Adipose tissue (tissue), 3 donors: ENCODE results near the gene PRAMEF27. TPM values are rescaled to one million over a fixed set of nuclear protein-coding genes. Genes with fewer than 3 reads are reported as not detected.
"Not testable (repeated sequence)": the region's sequence is repeated elsewhere in the genome, so short reads cannot be mapped to it uniquely, and the experiment has no call there.

Source experiments
- H3K27ac ChIP-seq: one replicate; pipeline ENCODE4 v1.5.1; 2013; ENCODE audit warnings: low read depth, low read length
- WGBS, 3 donors: extraction: QIAGEN DNeasy Blood & Tissue Kit; methylation state at CpG; one replicate each; pipeline ENCODE4 v1.1.7; 2013; 5-methylcytosine and 5-hydroxymethylcytosine counted together
- polyA plus RNA-seq, 3 donors: library from polyadenylated mRNA; stranded (reverse); fragments of 200-250 nt; gene quantifications; one replicate each; pipeline ENCODE4 v1.2.3, GENCODE V29; 2013
- donor health status: healthy with polysubstance abuse.
- donor health status: Bipolar disorder and iron deficiency.
- donor health status: healthy.

Gene PRAMEF27
- not detected for polyA plus RNA-seq

DNA sequence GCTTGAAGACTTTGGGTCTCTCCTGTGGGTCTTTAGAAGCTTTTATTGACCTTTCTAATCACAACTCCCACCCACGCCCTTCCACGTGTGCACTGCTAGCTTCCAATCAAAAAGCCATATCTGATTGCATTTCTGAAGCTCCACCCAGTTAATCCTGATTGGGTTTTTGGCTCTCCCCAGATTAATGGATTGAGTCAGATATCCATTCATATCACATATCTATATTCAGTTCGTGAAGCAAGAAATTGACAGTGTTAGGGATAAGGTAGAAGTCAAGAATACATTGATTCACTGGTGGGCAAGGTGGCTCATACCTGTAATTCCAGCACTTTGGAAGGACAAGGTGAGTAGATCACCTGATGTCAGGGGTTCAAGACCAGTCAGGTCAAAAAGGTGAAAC, at the start of gene PRAMEF27:
PRAMEF27 (minus strand) TSS at position 101 of the 400 bp plus-strand sequence. CDS start 2,916 bp downstream, outside the sequence.
- 58 to 82% (median 64%) methylated on average over 3 of the region's 3 CpGs for WGBS, 3 donors
- not testable (repeated sequence) for H3K27ac ChIP-seq

DNA sequence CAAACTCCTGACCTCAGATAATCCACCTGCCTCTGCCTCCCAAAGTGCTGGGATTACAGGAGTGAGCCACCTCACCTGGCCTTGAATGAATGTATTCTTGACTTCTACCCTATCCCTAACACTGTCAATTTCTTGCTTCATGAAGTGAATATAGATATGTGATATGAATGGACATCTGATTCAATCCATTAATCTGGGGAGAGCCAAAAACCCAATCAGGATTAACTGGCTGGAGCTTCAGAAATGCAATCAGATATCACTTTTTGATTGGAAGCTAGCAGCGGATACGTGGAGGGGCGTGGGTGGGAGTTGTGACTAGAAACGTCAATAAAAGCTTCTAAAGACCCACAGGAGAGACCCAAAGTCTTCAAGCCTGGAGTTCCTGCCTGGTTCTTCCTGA, 14.1 kb upstream of the PRAMEF27 start, which contains the start of gene PRAMEF25:
PRAMEF25 (plus strand) TSS at position 301 of the 400 bp plus-strand sequence. CDS start 2,920 bp downstream, outside the sequence.
- WGBS, 3 donors, result no CpG with 5 or more reads among the region's 4 CpGs
- H3K27ac ChIP-seq, result not testable (repeated sequence)

DNA sequence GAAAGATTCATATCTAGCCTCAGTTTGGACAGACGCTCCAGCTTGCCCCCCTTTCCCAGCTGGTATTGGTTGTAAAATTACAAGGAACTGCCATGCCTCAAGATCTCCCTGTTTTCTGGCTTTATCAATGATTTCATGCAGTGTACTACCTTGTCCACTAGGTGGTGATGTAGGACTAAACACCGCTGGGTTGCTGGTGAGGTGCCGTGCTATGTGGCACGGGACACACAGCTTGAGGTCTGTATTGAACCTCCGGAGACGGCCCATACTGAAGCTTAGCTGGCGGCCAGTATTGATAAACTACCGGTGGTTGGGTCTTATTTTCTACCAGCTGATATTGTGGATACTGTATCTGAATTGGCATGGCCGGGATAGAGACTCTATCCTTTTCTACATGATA, 36.5 kb downstream of the PRAMEF27 start:
- H3K27ac ChIP-seq, result not testable (repeated sequence)
- 19 to 40% (median 24%) methylated on average over 1 to 6 of the region's 9 CpGs for WGBS, 3 donors

DNA sequence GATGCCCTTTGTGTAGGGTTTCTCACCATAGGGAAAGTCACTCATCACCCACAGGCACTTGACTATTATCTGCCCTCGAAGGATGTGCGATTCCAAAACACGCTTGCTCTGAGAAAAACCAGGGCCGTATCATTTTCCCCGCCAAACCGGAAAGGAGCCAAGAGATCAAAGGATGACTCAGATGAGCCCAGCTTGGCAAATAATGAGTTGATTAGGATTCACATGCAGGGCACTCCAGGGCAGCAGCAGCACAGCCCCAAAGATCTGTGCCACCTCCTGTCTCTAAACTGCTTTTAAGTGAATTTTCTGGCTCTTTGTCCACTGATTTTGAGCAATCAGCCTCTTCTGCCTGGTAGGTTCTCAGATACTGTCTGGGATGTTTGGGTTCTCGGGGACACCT, 44.4 kb downstream of the PRAMEF27 start:
- no CpG with 5 or more reads among the region's 7 CpGs for WGBS, 3 donors
- H3K27ac ChIP-seq, result not testable (repeated sequence)

DNA sequence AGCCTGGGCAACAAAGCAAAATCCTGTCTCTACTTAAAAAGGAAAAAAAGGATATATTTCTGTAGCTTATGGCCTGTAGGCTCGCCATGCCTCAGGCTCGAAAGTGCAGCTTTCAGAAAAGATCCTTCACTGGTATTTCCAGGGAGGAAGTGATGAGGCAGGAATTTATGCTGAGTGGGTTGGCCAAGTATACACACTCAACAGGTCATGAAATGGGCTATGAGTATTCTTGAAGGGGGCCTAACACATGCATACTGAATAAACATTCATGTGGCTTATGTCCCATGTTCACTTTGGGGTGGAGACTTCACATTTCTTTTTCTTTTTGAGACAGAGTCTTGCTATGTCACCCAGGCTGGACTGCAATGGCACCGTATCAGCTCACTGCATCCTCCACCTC, 47.0 kb downstream of the PRAMEF27 start:
- H3K27ac ChIP-seq, result not testable (repeated sequence)
- no CpG with 5 or more reads among the region's 3 CpGs for WGBS, 3 donors

DNA sequence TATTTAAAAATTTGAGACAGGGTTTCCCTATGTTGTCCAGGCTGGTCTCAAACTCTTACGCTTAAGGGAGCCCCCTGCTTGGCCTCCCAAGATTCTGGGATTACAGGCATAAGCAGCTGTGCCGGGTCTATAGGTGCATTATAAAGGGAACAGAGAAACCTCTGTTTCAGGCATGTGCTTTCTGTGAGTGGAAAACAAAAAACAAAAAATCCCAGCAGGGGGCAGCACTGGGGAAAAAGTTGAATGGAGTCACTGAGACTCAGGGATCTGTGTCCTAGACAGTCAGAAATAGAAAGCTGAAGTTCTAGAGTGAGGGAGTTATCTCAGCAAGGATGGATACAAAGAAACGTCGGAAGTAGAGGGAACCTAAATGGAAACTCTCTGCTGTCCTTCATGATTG, 50.6 kb downstream of the PRAMEF27 start:
- 42 to 69% (median 44%) methylated on average over 1 to 2 of the region's 4 CpGs for WGBS, 3 donors

More for the DNA sequence above, 50.6 kb downstream of the PRAMEF27 start:
- H3K27ac ChIP-seq, result not testable (repeated sequence)

Other genes with a start within 250 kb of the PRAMEF27 start
- not detected for gene PRAMEF11, start 225.2 kb downstream of the PRAMEF27 start, polyA plus RNA-seq
- gene HNRNPCL1, start 207.9 kb downstream of the PRAMEF27 start, polyA plus RNA-seq, result not detected
- not detected for gene PRAMEF2, start 199.5 kb downstream of the PRAMEF27 start, polyA plus RNA-seq
- not detected for gene PRAMEF4, start 170.4 kb downstream of the PRAMEF27 start, polyA plus RNA-seq
- gene PRAMEF10, start 158.3 kb downstream of the PRAMEF27 start, polyA plus RNA-seq, result not detected
- not detected for gene PRAMEF7, start 140.0 kb downstream of the PRAMEF27 start, polyA plus RNA-seq
- gene PRAMEF6, start 109.0 kb downstream of the PRAMEF27 start, polyA plus RNA-seq, result not detected
- gene HNRNPCL3, start 4.2 kb upstream of the PRAMEF27 start, polyA plus RNA-seq, result not detected
- not detected for gene PRAMEF25, start 14.2 kb upstream of the PRAMEF27 start, polyA plus RNA-seq
- not detected for gene HNRNPCL2, start 60.3 kb upstream of the PRAMEF27 start, polyA plus RNA-seq
- not detected for gene PRAMEF26, start 99.4 kb upstream of the PRAMEF27 start, polyA plus RNA-seq
- not detected for gene HNRNPCL4, start 109.1 kb upstream of the PRAMEF27 start, polyA plus RNA-seq
- not detected for gene PRAMEF9, start 115.3 kb upstream of the PRAMEF27 start, polyA plus RNA-seq
- not detected for gene PRAMEF13, start 144.8 kb upstream of the PRAMEF27 start, polyA plus RNA-seq
- gene PRAMEF18, start 169.6 kb upstream of the PRAMEF27 start, polyA plus RNA-seq, result not detected
- gene PRAMEF5, start 197.6 kb upstream of the PRAMEF27 start, polyA plus RNA-seq, result not detected
- not detected for gene PRAMEF8, start 228.6 kb upstream of the PRAMEF27 start, polyA plus RNA-seq
- not detected for gene PRAMEF33, start 247.0 kb upstream of the PRAMEF27 start, polyA plus RNA-seq